Middle frontal gyrus (tissue), 1 donor: ENCODE results near the gene ARMC6.
A peak's percentile ranks its signal among the peaks of the same experiment; 100 is the strongest.

Experiments used
- DNase-seq: peaks from one replicate; pipeline ENCODE4 v3.0.0-alpha.2; 2015; ENCODE audit warnings: low spot score; ENCODE audit errors: extremely low spot score

Gene ARMC6

GRCh38 chr19:19033426-19034203, at the start of gene ARMC6, which contains the start of gene SUGP2:
TSS of gene ARMC6 (plus strand) at chr19:19033603. CDS start at chr19:19034210, 607 bp downstream.
TSS of gene SUGP2 (minus strand) at chr19:19033517. CDS start at chr19:19031071, 2,446 bp downstream.
- DNase-seq, result peak; percentile 75

- DNase-seq, result no peak
Measured at GRCh38 chr19:18984251-18984650, 49.2 kb upstream of the ARMC6 start.

GRCh38 chr19:18985257-18985656, 48.1 kb upstream of the ARMC6 start:
- peak; percentile 33 for DNase-seq

- no peak for DNase-seq
Measured at GRCh38 chr19:18987456-18987855, 45.9 kb upstream of the ARMC6 start.

- no peak for DNase-seq
Measured at GRCh38 chr19:18989316-18989715, 44.1 kb upstream of the ARMC6 start.

GRCh38 chr19:18990128-18990708, 43.2 kb upstream of the ARMC6 start:
- no peak for DNase-seq

GRCh38 chr19:18991006-18991405, 42.4 kb upstream of the ARMC6 start:
- no peak for DNase-seq

- no peak for DNase-seq
Measured at GRCh38 chr19:18991468-18991867, 41.9 kb upstream of the ARMC6 start.

GRCh38 chr19:18992696-18993095, 40.7 kb upstream of the ARMC6 start:
- no peak for DNase-seq

GRCh38 chr19:18993115-18993514, 40.3 kb upstream of the ARMC6 start:
- no peak for DNase-seq

GRCh38 chr19:18995804-18996241, 37.6 kb upstream of the ARMC6 start:
- peak; percentile 74 for DNase-seq

GRCh38 chr19:18996351-18996750, 37.1 kb upstream of the ARMC6 start:
- no peak for DNase-seq

- DNase-seq, result no peak
Measured at GRCh38 chr19:18996796-18997394, 36.5 kb upstream of the ARMC6 start.

- DNase-seq, result no peak
Measured at GRCh38 chr19:18998276-18998675, 35.1 kb upstream of the ARMC6 start.

- DNase-seq, result no peak
Measured at GRCh38 chr19:18999016-18999758, 34.2 kb upstream of the ARMC6 start.

- DNase-seq, result no peak
Measured at GRCh38 chr19:18999896-19000620, 33.3 kb upstream of the ARMC6 start.

- no peak for DNase-seq
Measured at GRCh38 chr19:19004144-19004543, 29.3 kb upstream of the ARMC6 start.

GRCh38 chr19:19006213-19006612, 27.2 kb upstream of the ARMC6 start:
- DNase-seq, result no peak

- no peak for DNase-seq
Measured at GRCh38 chr19:19009951-19010350, 23.5 kb upstream of the ARMC6 start.

- DNase-seq, result no peak
Measured at GRCh38 chr19:19010551-19010950, 22.9 kb upstream of the ARMC6 start.

GRCh38 chr19:19021115-19021514, 12.3 kb upstream of the ARMC6 start:
- peak; percentile 35 for DNase-seq
